D721Med (cell line): ENCODE data around the gene PRKCA.

ENCODE experiments used
- DNase-seq: peaks from one replicate; pipeline ENCODE4 v3.0.0; 2011; ENCODE audit warnings: low spot score; ENCODE audit not compliant: insufficient read length
- FAIRE-seq: peaks from 2 replicates; lab custom pipeline; 2011; peaks lifted over from hg19 to GRCh38; lab: Jason Lieb, UNC
- CTCF ChIP-seq: IDR thresholded peaks from 2 replicates; pipeline ENCODE4 v1.5.1; 2012; ENCODE audit warnings: mild to moderate bottlenecking, control low read depth; ENCODE audit not compliant: insufficient read depth; ENCODE audit errors: missing control alignments

PRKCA gene

GRCh38 chr17:66803474-66803951 lies 501.1 kb downstream of the PRKCA start:
- DNase-seq (no peak), FAIRE-seq (no peak)
- TF ChIP-seq CTCF, result no peak

GRCh38 chr17:66805567-66805966 lies 503.2 kb downstream of the PRKCA start:
- TF ChIP-seq CTCF, result no peak
- DNase-seq (no peak), FAIRE-seq (no peak)

GRCh38 chr17:66807182-66807581 lies 504.8 kb downstream of the PRKCA start:
- FAIRE-seq, result no peak
- TF ChIP-seq CTCF, result no peak
- no peak for DNase-seq

GRCh38 chr17:66809408-66809807 lies 507.0 kb downstream of the PRKCA start:
- no peak for DNase-seq
- no peak for FAIRE-seq
- TF ChIP-seq CTCF, result no peak

- no peak for TF ChIP-seq CTCF
- FAIRE-seq (no peak), DNase-seq (no peak)
Observed at GRCh38 chr17:66810951-66811682, 508.7 kb downstream of the PRKCA start.

- TF ChIP-seq CTCF, result no peak
- FAIRE-seq (no peak), DNase-seq (no peak)
Observed at GRCh38 chr17:66811683-66812054, 509.3 kb downstream of the PRKCA start.

GRCh38 chr17:66812571-66812970 lies 510.2 kb downstream of the PRKCA start:
- DNase-seq (no peak), FAIRE-seq (no peak)
- no peak for TF ChIP-seq CTCF
